K562 treated with DMSO at 1 percent for 24 hours (cell line): Measurements from ENCODE around the gene TAOK2. TPM values are rescaled to one million over a fixed set of nuclear protein-coding genes. Genes with fewer than 3 reads are reported as not detected.

ENCODE experiments used
- total RNA-seq: library from RNA; unstranded; fragments of 300-600 nt; gene quantifications from 2 replicates; pipeline ENCODE4 v1.2.3, GENCODE V29; 2022; ENCODE audit warnings: low read depth; ENCODE audit not compliant: insufficient read depth

The TAOK2 gene
- total RNA-seq: 72.9 and 76.9 TPM in 2 replicates

DNA sequence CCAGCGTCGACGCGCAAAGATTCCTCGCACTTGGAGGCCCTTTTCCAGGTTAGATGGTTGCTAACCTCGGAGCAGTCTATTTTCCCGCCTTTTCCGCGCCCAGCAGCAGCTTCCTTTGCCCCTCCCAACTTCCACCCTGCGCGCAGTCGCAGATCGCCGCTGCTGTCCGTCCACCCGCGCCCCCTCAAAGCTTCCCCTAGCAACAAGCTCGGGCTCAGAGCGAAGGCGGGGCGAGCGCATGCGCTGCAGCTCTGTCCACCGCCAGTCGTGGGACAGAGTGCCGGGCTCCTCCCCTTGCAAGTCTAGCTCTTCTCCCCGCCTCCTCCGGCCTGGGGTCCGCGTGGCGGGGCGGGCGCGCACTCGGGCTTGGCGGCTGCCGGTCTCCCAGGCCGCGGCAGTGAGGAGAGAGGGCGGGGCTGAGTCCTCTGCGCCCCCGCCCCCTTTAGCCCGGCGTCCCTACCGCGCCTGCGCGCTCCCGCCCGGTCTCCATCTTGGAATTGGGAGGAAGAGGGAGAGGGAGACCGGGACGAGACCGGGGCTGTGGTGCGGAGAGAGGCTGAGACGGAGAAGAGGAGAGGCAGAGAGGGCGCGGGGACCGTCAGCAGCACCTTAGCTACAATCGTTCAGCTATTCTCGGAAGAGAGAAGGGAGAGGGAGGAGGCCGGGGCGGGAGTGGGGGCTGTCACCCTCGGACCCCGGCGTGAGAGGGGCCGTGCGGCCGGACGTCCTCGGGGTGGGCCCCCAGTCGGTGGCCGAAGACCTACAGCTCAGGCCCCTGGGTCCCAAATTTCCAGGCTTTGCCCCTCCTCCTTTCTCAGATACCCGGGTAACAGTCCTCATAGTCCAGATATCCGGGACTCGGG is at the start of gene TAOK2:
TAOK2 (plus strand) TSS at position 485 of the 863 bp plus-strand sequence. CDS start 3,905 bp downstream, outside the sequence.

GRCh38 chr16:29925781-29926710 is 47.6 kb upstream of the TAOK2 start, which contains the start of gene KCTD13:
TSS of gene KCTD13 (minus strand) at chr16:29926226. CDS start at chr16:29926033, 193 bp downstream.

GRCh38 chr16:29961479-29962343 is 12.0 kb upstream of the TAOK2 start, which contains the start of gene TMEM219:
TSS of gene TMEM219 (plus strand) at chr16:29962079. CDS start at chr16:29963144, 1,065 bp downstream.

DNA sequence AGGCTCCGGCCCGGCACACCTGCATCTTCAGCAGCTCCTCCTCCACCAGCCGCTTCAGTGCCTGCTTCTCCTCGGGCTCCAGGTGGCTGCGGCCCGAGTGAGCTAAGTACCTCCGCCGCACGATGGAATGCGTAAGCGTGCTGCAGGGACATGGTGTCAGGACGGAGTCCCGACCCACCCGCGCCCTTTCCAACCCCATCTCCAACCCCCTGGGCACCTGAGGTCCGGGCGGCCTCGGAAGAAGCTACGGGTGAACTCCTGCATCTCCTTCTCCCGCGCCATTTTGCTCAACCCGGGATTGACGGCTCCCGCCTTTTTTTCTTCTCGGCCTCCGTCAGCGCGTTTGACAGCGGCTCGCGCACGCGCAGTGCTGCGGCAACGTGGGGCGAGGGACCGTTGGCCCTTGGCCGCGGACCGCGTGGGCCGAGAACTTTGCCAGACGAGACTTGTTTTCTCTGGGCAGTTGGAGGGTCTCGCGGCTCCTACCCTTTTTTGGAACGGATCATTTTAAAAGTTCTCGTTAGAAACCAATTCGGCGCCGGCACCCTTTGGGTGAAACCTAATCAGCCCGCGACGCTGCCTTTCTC is 21.7 kb downstream of the TAOK2 start, which contains the start of gene HIRIP3:
HIRIP3 (minus strand) TSS at position 294 of the 587 bp plus-strand sequence; CDS start at position 282, 12 bp downstream.

DNA sequence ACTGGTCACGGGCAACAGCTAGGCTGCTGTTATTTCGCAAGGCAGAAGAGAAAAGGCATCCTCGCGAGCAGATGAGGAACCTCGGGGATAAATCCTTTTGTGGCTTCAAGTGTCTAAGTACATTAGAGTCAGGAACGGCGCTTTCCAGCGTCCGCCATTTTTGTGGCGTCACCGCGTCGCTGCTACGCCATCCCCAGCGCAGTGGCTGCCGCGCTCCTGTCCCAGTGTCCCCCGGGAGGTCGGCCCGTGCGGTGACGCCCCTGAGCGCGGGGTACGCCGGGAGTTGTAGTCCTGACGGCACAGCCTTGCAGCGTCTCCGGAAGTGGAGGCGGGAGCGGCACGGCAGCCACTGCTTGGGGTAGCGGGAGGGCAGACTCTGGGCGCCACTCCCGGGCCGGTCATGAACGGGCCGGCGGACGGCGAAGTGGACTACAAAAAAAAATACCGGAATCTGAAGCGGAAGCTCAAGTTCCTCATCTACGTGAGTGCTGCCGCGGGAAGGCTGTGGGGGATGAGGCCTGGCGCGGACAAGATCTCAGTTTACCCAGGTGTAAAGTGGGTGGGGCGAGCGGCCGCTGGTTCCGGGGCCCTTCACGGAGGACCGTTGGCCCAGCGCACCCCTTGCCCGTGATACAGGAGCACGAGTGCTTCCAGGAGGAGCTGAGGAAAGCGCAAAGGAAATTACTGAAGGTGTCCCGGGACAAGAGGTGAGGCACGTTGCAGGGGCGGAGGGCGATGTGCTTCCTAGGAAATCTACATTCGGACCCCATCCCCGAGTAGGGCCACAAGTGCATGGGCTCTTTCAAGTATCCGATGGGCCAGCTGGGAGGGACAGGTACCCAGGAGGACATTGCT is 22.5 kb downstream of the TAOK2 start, which contains the start of gene INO80E:
INO80E (plus strand) TSS at position 331 of the 855 bp plus-strand sequence; CDS start at position 401, 70 bp downstream.

GRCh38 chr16:30010844-30011713 is 37.4 kb downstream of the TAOK2 start, which contains the start of gene DOC2A:
TSS of gene DOC2A (minus strand) at chr16:30011027. CDS start at chr16:30010222, 805 bp downstream.

GRCh38 chr16:30022887-30023286 is 49.2 kb downstream of the TAOK2 start, which contains the start of gene C16orf92:
TSS of gene C16orf92 (plus strand) at chr16:30023198. CDS start at chr16:30023341, 143 bp downstream.

DNA sequence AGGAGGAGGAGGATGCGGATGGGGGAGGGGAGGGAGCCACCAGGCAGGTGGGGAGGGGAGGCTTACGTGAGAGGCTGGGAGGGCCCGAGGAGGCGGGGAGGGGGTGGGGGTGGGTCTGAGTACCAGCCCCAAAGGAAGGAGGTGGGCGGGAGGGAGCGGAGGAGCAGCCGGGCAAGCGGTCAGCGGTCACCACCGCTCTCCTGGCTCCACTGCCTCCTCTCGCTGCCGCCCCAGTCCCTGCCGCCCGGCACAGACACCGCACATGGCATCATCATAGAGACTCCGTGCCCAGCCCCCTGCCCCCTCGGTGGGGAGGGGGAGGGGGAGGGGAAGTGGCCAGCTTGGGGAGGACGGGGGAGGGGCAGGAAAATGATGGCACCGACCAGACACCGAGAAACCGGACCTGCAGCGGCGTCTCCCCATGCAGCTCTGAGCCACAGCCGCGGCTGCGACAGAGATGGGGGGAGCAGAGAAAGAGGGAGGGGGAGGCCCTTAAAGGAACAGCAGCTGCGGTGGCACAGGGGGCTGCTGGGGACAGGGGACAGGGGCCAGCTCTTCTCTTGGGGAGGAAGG is 57.3 kb downstream of the TAOK2 start, which contains the start of gene TLCD3B:
TLCD3B (minus strand) TSS at position 431 of the 573 bp plus-strand sequence. CDS start 744 bp downstream, outside the sequence.

Other genes starting within 250 kb of the TAOK2 start
- gene C16orf54, start 227.9 kb upstream of the TAOK2 start, total RNA-seq: not detected in 2 replicates
- not detected in 2 replicates for gene ZG16, start 195.6 kb upstream of the TAOK2 start, total RNA-seq
- 134 and 137 TPM in 2 replicates for gene KIF22, start 183.1 kb upstream of the TAOK2 start, total RNA-seq
- gene MAZ, start 167.3 kb upstream of the TAOK2 start, total RNA-seq: 301 and 349 TPM in 2 replicates
- gene PRRT2, start 161.7 kb upstream of the TAOK2 start, total RNA-seq: 2.0 and 2.6 TPM in 2 replicates
- 57.5 and 58.4 TPM in 2 replicates for gene PAGR1, start 157.7 kb upstream of the TAOK2 start, total RNA-seq
- 6.9 and 7.4 TPM in 2 replicates for gene MVP, start 153.4 kb upstream of the TAOK2 start, total RNA-seq
- 122 and 127 TPM in 2 replicates for gene CDIPT, start 110.6 kb upstream of the TAOK2 start, total RNA-seq
- gene SEZ6L2, start 74.3 kb upstream of the TAOK2 start, total RNA-seq: 5.3 and 5.8 TPM in 2 replicates
- gene ASPHD1, start 73.4 kb upstream of the TAOK2 start, total RNA-seq: not detected in 2 replicates
- 54.5 and 59.9 TPM in 2 replicates for gene KCTD13, start 47.6 kb upstream of the TAOK2 start, total RNA-seq
- gene TMEM219, start 11.8 kb upstream of the TAOK2 start, total RNA-seq: 166 and 175 TPM in 2 replicates
- gene HIRIP3, start 21.7 kb downstream of the TAOK2 start, total RNA-seq: 39.9 and 49.8 TPM in 2 replicates
- 122 and 141 TPM in 2 replicates for gene INO80E, start 22.4 kb downstream of the TAOK2 start, total RNA-seq
- gene DOC2A, start 37.2 kb downstream of the TAOK2 start, total RNA-seq: 2.0 and 3.4 TPM in 2 replicates
- gene C16orf92, start 49.3 kb downstream of the TAOK2 start, total RNA-seq: not detected in 2 replicates
- 1.1 and 1.7 TPM in 2 replicates for gene TLCD3B, start 57.4 kb downstream of the TAOK2 start, total RNA-seq
- gene ALDOA, start 91.9 kb downstream of the TAOK2 start, total RNA-seq: 2,402 and 2,593 TPM in 2 replicates
- 317 and 345 TPM in 2 replicates for gene PPP4C, start 102.1 kb downstream of the TAOK2 start, total RNA-seq
- 0.20 and 0.37 TPM in 2 replicates for gene TBX6, start 118.1 kb downstream of the TAOK2 start, total RNA-seq
- 136 and 153 TPM in 2 replicates for gene YPEL3, start 122.3 kb downstream of the TAOK2 start, total RNA-seq
- gene GDPD3, start 139.7 kb downstream of the TAOK2 start, total RNA-seq: 1.1 and 2.0 TPM in 2 replicates
- gene MAPK3, start 149.4 kb downstream of the TAOK2 start, total RNA-seq: 68.6 and 68.7 TPM in 2 replicates
- gene CORO1A, start 209.7 kb downstream of the TAOK2 start, total RNA-seq: 61.6 and 77.8 TPM in 2 replicates
- gene BOLA2B, start 219.8 kb downstream of the TAOK2 start, total RNA-seq: 55.1 and 63.9 TPM in 2 replicates
- gene SLX1A, start 220.0 kb downstream of the TAOK2 start, total RNA-seq: 90.4 and 95.5 TPM in 2 replicates
- gene SULT1A3, start 225.4 kb downstream of the TAOK2 start, total RNA-seq: 4.1 TPM in 1 of 2 replicates, not detected in the other